Astrocyte of the hippocampus (primary cell): ENCODE results near the gene HLA-DMB.

ENCODE experiments used
- DNase-seq: peaks from one replicate; pipeline ENCODE4 v3.0.0; 2011; ENCODE audit warnings: low read depth, low spot score

The HLA-DMB gene

GRCh38 chr6:32971581-32972352, 30.9 kb upstream of the HLA-DMB start:
- DNase-seq, result peak; percentile 100

- no peak for DNase-seq
Measured at GRCh38 chr6:32971242-32971580, 30.4 kb upstream of the HLA-DMB start.

GRCh38 chr6:32970413-32971241, 29.8 kb upstream of the HLA-DMB start:
- peak; percentile 94 for DNase-seq

GRCh38 chr6:32969685-32970412, 29.0 kb upstream of the HLA-DMB start:
- DNase-seq, result peak; percentile 91

GRCh38 chr6:32968867-32969684, 28.2 kb upstream of the HLA-DMB start:
- DNase-seq, result peak; percentile 87

GRCh38 chr6:32968093-32968866, 27.5 kb upstream of the HLA-DMB start, which contains the start of gene BRD2:
BRD2 (plus strand) TSS chr6:32968594; CDS start chr6:32972899, 4,305 bp downstream.
- DNase-seq, result peak; percentile 99

GRCh38 chr6:32967151-32968091, 26.6 kb upstream of the HLA-DMB start:
- peak; percentile 49 for DNase-seq

- DNase-seq, result no peak
Measured at GRCh38 chr6:32964776-32965175, 23.9 kb upstream of the HLA-DMB start.

- DNase-seq, result no peak
Measured at GRCh38 chr6:32963866-32964265, 23.0 kb upstream of the HLA-DMB start.

GRCh38 chr6:32962213-32962826, 21.5 kb upstream of the HLA-DMB start:
- no peak for DNase-seq

GRCh38 chr6:32960563-32960962, 19.7 kb upstream of the HLA-DMB start:
- DNase-seq, result no peak

- no peak for DNase-seq
Measured at GRCh38 chr6:32956176-32956575, 15.3 kb upstream of the HLA-DMB start.

GRCh38 chr6:32954986-32955802, 14.4 kb upstream of the HLA-DMB start:
- no peak for DNase-seq

- no peak for DNase-seq
Measured at GRCh38 chr6:32954267-32954666, 13.4 kb upstream of the HLA-DMB start.

- no peak for DNase-seq
Measured at GRCh38 chr6:32953775-32954174, 12.9 kb upstream of the HLA-DMB start.

- peak; percentile 97 for DNase-seq
Measured at GRCh38 chr6:32952817-32953739, 12.2 kb upstream of the HLA-DMB start, which contains the start of gene HLA-DMA. HLA-DMA (minus strand) TSS chr6:32953097; CDS start chr6:32953036, 61 bp downstream.

- no peak for DNase-seq
Measured at GRCh38 chr6:32950449-32950848, 9.6 kb upstream of the HLA-DMB start.
